ENCODE results near the gene GPC6. TPM values are rescaled to one million over a fixed set of nuclear protein-coding genes. Genes with fewer than 3 reads are reported as not detected.

GPC6 gene
- polyA plus RNA-seq, 1 donor (not counting 4 experiments of a cell fraction or from before 2014, with no cell fraction given), result 0.42 TPM

- no peaks in the 10 kb centered on the region for H3K36me3 ChIP-seq (ENCODE audit: control insufficient read depth in 2 of 2, extremely low read depth in 1 of 2, insufficient read depth in 2 of 2, low read length in 2 of 2)
- H2AFZ ChIP-seq (ENCODE audit: control insufficient read depth, low read length), result no peak overlapping the region
- no peaks in the 10 kb centered on the region for H3K27me3 ChIP-seq (ENCODE audit: control insufficient read depth, extremely low read depth, insufficient read depth, low read length)
- H3K4me2 ChIP-seq (ENCODE audit: control insufficient read depth, extremely low read depth, insufficient read depth, low read depth, low read length), result no peak overlapping the region
- no peak for TF ChIP-seq EZH2 (IDR thresholded peaks at IDR 0.05; ENCODE audit: low read length)
- no peak for TF ChIP-seq CTCF (optimal IDR thresholded peaks at IDR 0.05 in 1 of 3, IDR thresholded peaks at IDR 0.05 in 1 of 3, conservative IDR thresholded peaks at IDR 0.05 in 1 of 3; ENCODE audit: extremely low read depth in 1 of 3, insufficient read depth in 2 of 3, low read length in 3 of 3)
- no peak overlapping the region for H3K4me3 ChIP-seq (ENCODE audit: control insufficient read depth in 2 of 3, extremely low read depth in 1 of 3, insufficient read depth in 2 of 3, low read depth in 1 of 3, low read length in 3 of 3)
- dilution Hi-C loops (cut with MboI; ENCODE audit: extremely low pct_ligation_motif_present, low sequenced_read_pairs), result no loop called here
- no peaks in the 10 kb centered on the region for H3K4me1 ChIP-seq (ENCODE audit: control insufficient read depth, extremely low read depth, insufficient read depth, low read length)
- FAIRE-seq (no peak), DNase-seq (ENCODE audit: low read depth, low spot score) (no peak)
- no peak overlapping the region for H3K9ac ChIP-seq (ENCODE audit: control insufficient read depth, extremely low read depth, insufficient read depth, low read length)
- H3K27ac ChIP-seq (ENCODE audit: control insufficient read depth, insufficient read depth, low read length), result no peak overlapping the region
- H3K79me2 ChIP-seq (ENCODE audit: control insufficient read depth, insufficient read depth, low read length), result no peaks in the 10 kb centered on the region
- no peaks in the 10 kb centered on the region for H4K20me1 ChIP-seq (ENCODE audit: control insufficient read depth, extremely low read depth, insufficient read depth, low read length)
- H3K9me1 ChIP-seq (ENCODE audit: control insufficient read depth, extremely low read depth, insufficient read depth, low read length), result no peaks in the 10 kb centered on the region
- H3K9me3 ChIP-seq (ENCODE audit: control insufficient read depth, low read depth, low read length), result no peaks in the 10 kb centered on the region
These were observed 715.4 kb downstream of the GPC6 start for GRCh38 chr13:93942016-93942415.

GRCh38 chr13:93945621-93946020, 719.0 kb downstream of the GPC6 start:
- Histone ChIP-seq H3K27me3 (ENCODE audit: control insufficient read depth, extremely low read depth, insufficient read depth, low read length) (no peaks in the 10 kb centered on the region), H3K9me3 (ENCODE audit: control insufficient read depth, low read depth, low read length) (no peaks in the 10 kb centered on the region), H2AFZ (ENCODE audit: control insufficient read depth, low read length) (no peak overlapping the region), H3K4me3 (ENCODE audit: control insufficient read depth in 2 of 3, extremely low read depth in 1 of 3, insufficient read depth in 2 of 3, low read depth in 1 of 3, low read length in 3 of 3) (no peak overlapping the region), H3K9me1 (ENCODE audit: control insufficient read depth, extremely low read depth, insufficient read depth, low read length) (no peaks in the 10 kb centered on the region), H3K4me2 (ENCODE audit: control insufficient read depth, extremely low read depth, insufficient read depth, low read depth, low read length) (no peak overlapping the region), H3K27ac (ENCODE audit: control insufficient read depth, insufficient read depth, low read length) (no peak overlapping the region), H3K36me3 (ENCODE audit: control insufficient read depth in 2 of 2, extremely low read depth in 1 of 2, insufficient read depth in 2 of 2, low read length in 2 of 2) (no peaks in the 10 kb centered on the region), H3K9ac (ENCODE audit: control insufficient read depth, extremely low read depth, insufficient read depth, low read length) (no peak overlapping the region), H3K4me1 (ENCODE audit: control insufficient read depth, extremely low read depth, insufficient read depth, low read length) (no peaks in the 10 kb centered on the region), H4K20me1 (ENCODE audit: control insufficient read depth, extremely low read depth, insufficient read depth, low read length) (no peaks in the 10 kb centered on the region), H3K79me2 (ENCODE audit: control insufficient read depth, insufficient read depth, low read length) (no peaks in the 10 kb centered on the region)
- no peak for DNase-seq (ENCODE audit: low read depth, low spot score)
- TF ChIP-seq CTCF (optimal IDR thresholded peaks at IDR 0.05 in 1 of 3, IDR thresholded peaks at IDR 0.05 in 1 of 3, conservative IDR thresholded peaks at IDR 0.05 in 1 of 3; ENCODE audit: extremely low read depth in 1 of 3, insufficient read depth in 2 of 3, low read length in 3 of 3) (no peak), EZH2 (IDR thresholded peaks at IDR 0.05; ENCODE audit: low read length) (no peak)
- no peak for FAIRE-seq
- dilution Hi-C loops (cut with MboI; ENCODE audit: extremely low pct_ligation_motif_present, low sequenced_read_pairs), result no loop called here

All from keratinocyte (primary cell).